Activated naive CD4-positive, alpha-beta T cell (primary cell): ENCODE data around the gene VAPB.
A peak's percentile ranks its signal among the peaks of the same experiment; 100 is the strongest.
"Not testable (repeated sequence)": the region's sequence is repeated elsewhere in the genome, so short reads cannot be mapped to it uniquely, and the experiment has no call there.

Experiments used
- DNase-seq, 4 experiments: peaks; one replicate each; lab custom pipeline; 2025; lab: John Stamatoyannopoulos, UW

Gene VAPB, protein sequence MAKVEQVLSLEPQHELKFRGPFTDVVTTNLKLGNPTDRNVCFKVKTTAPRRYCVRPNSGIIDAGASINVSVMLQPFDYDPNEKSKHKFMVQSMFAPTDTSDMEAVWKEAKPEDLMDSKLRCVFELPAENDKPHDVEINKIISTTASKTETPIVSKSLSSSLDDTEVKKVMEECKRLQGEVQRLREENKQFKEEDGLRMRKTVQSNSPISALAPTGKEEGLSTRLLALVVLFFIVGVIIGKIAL

DNA sequence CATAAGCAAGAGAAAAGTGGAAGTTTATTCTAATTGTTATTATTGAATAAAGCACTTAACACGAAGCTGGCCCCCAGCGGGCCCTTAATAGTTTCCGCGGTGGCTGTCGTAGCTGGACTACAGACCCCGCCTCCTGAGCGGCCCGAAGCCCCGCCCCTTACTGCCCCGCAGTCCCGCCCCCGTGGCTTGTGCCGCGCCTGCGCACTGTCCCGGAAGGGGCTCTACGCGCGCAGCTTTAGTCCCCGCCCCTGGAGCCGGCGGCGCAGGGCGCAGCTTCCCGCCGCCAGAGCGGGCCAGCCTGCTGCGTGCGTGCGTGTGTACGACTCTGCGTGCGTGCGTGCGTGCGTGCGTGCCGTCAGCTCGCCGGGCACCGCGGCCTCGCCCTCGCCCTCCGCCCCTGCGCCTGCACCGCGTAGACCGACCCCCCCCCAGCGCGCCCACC, at the start of gene VAPB:
Gene VAPB (plus strand): TSS at position 348 of the 442 bp plus-strand sequence. CDS start 231 bp downstream, outside the sequence.
- peak; percentile 89 to 97 (median 94) for DNase-seq

DNA sequence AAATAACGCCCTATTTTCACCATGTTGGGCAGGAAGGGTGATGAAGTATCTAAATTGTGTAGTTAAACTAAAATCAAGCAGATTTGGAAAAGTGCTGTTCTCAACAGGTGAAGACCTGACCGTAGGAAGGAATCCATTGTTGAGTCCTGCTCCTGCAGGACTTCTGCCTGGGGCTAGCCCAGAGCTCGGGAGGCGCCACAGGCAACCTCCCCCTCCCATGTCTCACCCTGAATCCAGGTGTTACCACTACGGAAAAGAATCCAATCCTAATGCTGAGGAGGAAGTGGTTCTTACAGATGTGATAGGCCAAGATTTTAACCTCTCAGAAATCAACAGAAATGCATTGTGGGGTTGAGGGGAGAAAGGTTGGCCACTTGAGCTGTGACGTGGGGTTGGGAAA, 49.3 kb upstream of the VAPB start:
- no peak for DNase-seq

DNA sequence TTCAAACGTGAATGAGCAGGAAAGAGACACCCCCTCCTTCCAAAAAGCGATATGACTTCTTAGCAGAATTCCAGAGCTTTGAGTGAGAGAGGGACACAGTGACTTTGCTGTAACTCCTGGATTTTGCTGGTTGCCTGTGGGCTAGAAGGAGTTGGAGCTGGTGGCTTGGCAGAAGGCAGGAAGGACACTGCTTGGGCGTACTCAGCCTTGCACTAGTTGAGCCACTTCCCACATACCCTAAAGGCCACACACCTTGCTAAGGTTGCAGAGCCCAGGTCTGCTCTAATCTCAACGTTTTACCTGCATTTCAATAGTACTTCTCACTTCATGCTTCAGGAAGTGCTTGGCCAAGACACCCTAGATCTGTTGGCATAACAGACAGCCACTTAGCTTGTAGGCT, 48.9 kb upstream of the VAPB start:
- DNase-seq, result no peak

DNA sequence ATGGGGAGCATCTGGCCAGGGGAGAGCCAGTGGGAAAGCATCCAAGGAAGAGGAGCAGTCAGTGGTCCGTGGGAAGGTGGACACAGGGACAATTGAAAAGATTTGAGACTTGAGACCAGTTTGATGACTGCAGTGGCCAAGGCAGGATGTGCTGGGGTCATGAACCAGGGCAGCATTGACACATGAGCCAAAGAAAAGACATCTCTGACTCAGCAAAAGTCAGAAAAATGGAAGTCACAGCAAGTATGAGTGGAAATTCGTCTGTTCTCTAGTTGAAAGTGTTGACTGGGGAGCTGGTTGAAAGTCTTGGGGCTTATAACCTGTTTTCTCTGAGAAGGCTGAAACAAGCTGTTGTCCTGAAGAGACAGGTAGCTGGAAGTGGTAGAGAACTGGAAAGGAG, 48.2 kb upstream of the VAPB start:
- DNase-seq, result no peak

DNA sequence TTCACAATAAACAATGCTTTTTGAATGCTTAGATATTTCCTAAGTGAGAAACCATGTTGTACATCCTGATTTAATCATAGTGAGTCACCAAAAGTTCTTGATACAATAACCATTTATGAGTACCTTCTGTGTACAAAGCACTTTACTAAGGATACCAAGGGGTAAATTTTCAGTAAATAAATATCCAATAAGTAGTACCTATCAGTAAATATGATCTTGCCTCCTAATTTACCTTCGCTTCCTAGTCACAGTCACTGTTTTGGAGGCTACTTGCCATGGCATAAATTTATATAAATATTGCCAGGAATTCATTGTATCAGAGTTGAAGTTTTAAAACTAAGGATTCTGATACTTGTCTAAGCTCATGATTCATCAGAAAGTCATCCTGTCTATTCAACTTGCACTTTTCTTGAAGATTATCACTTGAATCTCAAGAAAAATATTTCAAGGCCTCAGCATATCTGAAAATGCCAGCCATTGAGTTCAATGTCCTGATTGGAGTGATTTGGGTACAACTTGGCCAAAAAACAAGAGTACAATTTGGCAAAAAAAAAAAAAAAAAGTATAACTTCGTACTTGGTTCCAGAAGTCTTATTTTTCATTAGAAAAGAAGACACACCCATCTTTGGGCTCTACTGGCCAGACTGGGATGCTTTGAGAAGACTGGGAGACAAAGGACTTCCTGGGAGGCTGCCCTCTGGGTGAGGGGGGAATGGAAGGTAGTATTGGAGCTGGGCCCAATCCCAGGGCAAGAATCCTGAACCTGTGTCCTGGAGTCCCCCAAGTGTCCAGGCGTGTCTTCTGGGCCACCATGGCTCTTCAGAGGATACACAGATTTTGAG, 46.7 kb upstream of the VAPB start:
- DNase-seq, result no peak

DNA sequence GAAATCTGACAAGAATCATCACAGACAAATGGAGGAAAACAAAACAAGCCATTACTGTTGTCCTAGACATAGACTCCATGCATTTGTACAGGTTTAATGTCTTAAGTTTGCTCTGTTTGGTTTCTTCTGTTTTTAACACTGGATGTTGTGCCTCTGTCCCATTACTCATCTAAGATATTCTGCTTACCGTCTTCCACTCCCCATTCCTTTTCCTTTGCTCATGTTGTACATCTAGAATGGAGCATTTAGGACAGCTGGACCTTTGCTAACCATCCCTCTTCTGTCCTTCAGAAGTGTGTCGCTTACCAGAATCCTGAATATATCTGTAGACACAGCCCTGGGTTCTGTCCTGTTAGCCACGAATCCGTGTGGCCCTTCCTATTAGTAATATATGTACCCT, 44.3 kb upstream of the VAPB start:
- DNase-seq, result no peak

DNA sequence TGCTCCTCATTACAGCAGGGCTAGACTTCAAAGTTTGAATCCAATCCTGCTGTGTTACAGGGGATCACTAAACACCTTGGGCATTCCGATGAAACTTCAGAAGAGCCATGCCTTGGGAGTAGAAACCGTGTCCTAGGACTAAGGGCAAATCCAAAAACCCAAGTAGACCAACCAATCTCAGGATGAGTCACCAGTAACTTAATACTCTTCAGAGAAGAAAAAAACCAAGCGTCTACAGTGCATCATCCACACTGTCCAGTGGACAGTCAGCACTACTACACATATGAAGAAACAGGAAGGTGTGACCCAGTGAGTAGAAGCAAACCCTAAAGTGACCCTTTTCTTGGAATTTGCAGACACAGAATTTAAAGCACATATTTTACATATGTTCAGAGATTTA, 39.5 kb upstream of the VAPB start:
- no peak for DNase-seq

DNA sequence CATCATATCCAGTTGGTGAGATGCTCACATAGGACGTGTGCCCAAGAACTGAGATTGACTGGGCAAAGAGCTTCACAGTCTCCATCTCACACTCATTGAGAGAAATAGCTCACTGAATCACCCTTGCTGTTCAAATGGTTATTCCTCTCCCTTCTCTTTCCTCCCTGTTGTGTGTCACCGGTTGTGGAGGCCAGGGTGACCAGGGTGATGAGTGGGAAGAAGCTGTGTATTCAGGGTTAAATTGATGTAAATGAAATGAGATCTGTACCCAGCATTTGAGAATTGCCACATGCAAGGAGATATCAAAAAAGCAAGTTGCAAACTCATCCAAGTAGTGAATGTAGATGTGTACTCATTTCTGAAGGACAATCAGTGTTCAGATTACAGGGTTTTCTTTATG, 36.6 kb upstream of the VAPB start:
- no peak for DNase-seq

DNA sequence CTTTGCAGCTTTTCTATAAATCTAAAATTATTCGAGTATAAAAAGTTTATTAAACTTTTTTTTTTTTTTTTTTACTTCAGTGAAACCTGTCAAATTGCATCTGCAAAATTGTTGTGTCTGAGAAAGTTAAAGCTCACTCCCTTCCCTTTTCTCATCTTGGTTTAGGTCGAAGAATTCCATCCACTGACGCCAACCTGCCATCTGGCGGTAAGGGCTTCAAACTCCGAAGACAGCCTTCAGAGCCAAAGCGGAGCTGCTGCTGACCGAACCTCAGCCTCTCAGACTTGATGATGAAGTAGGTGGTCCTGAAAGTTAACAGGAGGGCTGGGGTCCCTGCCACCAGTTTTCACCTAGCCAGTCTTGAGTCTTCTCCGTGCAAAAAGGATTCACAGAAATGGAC, 29.6 kb upstream of the VAPB start:
- DNase-seq, result no peak

DNA sequence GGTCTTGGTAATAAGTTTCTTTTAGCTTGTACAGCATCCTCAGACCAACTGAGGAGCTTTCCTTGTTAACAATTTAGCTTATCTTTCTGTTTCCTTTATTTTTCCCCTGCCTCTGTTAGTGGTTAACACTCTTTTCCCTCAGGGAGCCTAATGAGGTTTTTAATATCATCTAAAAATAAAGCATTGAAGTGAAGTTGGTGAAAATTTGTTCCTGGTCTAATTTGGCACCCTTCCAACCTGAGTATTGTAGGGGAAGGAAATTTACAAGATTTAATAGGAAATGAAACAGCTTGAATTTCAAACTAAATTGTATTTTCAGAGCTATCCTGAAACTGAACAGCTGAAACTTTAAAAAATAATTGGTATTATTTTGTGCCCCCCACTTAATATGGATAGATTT, 28.1 kb upstream of the VAPB start:
- DNase-seq, result no peak

DNA sequence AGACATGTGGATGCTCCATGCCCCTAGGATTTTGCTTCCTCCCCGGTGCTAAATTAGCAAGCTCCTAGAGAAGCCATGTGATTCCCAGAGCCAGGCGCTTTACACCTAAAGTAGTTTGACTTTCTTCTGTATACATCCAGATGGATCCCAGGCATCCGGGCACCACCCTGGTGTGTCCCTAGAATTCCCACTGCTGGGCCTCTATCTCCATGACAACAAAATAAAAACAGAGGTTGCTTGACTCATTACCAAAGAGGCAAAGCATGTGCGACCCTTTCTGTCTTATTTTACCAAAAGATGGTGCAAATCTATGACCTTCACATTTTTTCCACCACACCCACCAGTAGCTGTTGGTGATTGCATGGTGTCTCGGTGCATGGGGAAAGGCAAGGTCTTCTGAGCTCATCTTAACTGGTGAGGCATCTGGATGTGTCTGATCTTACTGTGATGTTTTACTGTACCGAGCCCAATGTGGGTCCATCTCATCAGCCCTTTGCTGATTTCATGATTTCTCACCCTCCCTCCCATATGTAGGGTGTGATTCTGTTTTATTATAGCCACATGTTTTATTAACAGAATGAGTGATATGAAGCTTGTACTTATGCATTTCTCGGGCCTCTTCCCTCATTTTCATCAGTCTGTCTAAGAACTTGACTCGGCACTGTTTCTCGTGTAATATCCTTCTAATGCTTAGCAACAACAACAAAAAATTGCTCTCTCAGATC, 27.4 kb upstream of the VAPB start:
- DNase-seq, result no peak

DNA sequence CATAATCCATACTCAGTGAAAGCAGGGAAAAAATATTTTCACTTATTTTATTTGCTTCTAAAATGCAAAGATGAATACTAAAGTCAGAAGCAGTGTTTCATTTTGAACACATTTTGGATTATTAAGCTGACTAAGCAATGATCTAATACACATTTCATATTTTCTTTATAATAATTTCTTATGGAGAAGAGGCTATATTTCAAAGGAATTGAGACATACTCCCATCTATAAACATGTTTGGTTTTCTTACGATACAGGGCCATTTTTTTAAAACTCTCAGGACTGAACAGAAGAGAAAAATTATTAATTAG, 26.9 kb upstream of the VAPB start:
- no peak for DNase-seq

DNA sequence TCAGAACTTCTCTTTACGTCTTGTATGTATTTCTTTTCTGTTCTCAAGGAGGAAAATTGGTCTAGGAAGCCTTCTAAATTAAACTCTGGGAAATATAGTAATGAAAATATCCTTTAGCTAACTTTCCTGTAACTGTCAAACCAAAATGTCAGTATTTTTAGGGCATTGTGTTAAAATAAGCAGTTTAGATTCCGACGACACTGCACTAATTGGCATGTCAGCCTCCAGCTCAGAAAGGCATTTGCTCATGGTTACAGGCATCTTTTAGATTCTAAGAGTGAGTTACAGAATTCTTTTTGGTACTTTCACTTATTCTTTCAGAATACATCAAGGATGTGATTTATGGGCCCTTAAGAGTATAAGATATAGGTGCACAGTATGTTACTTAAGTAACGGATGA, 26.1 kb upstream of the VAPB start:
- DNase-seq, result no peak

DNA sequence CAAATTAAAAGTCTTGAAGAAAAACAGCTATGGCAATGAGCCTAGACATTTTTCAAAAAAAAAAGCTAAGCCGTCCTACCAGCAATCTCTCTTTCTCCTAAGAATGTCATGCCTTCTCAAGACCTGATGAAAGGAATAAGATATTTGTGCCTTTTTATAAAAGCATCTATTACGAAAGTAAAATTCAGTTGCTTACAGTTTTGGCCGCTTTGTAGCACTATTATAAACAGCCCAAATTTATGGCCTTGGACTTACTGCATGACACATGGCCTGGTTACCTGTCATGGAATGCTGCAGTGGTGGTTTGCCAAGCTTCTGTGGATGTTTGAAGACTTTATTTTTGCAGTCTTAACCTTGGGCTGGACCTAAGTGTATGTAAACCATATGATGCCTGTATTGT, 22.2 kb upstream of the VAPB start:
- DNase-seq, result no peak

DNA sequence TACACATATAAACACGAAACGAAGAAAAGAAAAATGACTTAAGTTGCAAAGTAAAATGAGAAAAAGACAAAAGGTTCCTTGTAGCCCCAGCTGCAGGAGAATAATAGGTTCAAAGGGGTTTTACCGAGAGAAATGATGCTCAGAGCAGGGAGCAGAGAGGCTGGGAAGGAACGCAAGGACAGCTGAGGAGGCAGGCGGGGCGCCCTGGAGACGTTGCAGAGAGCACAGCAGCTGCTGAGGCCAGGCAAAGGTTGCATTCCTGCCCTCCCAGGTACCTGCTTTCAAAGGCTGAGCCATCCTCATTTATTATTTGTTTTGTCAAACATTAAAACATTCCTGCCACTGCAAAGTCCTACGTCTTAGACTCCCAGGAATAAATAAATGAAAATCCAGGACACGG, 16.2 kb upstream of the VAPB start:
- no peak for DNase-seq

DNA sequence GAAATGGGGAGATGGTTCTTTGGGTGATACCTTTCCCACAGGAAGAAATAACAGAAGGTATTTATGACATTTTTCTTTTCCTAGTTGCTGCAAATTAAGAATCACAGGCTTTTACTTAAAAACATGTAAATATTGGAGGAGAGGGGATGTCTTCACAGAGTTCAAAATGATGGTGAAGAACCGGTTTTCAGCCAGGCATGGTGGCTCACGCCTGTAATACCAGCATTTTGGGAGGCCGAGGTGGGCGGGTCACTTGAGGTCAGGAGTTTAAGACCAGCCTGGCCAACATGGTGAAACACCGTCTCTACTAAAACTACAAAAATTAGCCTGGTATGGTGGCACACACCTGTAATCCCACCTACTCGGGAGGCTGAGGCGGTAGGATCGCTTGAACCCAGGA, 15.7 kb upstream of the VAPB start:
- not testable (repeated sequence) for DNase-seq

DNA sequence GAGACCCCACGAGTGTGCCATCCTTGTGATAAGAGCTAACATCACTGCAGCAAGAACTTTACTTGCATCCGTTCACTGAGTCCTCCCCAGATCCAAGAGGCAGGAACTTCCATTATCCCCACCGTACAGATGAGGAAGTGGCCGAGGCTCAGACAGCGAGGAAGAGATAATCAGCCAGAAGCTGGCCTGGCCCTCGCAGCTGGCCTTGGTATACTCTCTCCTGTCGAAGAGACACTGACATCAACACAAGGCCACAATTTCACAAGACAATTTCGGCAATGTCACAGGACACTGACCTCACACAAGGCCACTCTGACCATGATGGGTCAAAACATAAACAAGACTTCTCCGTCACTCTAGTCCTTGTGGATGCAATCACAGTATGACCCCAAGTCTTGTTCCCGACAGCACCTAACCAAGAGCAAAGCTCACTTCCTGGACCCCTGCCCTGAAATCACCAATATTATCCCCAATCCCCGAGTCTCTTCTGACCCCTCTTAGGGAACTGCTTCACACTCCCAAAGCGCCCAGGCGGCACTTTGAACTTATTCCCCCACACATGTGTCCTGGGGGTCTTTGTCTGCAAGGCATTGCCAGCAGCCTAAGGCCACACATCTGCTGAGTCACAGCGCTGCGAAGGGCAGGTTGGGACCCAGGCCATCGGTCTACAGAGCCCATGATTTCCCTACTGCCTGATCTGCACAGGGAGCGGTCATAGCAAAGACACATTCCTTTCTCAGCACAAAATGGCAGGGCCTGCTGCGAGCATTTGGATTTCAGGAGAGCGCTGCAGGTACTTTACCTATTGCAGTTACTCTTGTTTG, 14.8 kb upstream of the VAPB start:
- DNase-seq, result no peak

DNA sequence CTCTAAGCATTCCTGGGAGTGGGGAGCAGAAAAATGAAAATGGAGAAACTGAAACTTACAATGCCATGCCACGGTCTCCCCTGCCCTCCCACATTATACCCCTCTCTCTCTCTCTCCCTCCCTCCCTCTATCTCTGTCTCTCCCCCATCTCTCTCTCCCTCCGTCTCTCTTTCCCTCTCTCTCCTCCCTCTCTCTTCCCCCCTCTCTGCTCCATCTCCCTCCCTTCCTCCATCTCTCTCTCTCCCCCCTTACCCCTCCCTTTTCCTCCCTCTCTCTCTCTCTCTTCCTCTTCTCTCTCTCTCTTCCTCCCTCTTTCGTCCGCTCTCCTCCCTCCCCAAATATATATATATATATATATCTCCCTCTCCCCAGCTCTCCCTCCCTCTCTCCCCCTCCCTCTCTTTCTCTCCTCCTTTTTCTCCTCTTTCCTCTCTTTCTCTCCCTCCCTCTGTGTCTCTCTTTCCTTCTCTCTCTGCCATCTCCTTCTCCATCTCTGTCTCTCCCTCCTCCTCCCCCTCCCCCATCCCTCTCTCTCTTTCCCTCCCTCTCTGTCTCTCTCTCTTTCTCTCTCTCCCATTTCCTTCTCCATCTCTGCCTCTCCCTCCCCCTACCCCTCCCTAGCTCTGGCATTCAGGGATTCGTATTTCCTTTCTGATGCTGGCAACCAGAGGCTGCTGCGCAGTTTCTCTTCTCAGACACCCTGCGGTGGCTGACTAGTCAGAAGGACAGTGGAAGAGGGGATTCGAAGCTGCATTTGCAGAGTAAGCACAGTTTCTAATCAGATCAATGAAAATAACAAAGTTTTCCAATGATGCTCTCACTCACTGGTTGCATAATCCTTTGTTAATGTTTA, 13.9 kb upstream of the VAPB start:
- DNase-seq, result no peak

DNA sequence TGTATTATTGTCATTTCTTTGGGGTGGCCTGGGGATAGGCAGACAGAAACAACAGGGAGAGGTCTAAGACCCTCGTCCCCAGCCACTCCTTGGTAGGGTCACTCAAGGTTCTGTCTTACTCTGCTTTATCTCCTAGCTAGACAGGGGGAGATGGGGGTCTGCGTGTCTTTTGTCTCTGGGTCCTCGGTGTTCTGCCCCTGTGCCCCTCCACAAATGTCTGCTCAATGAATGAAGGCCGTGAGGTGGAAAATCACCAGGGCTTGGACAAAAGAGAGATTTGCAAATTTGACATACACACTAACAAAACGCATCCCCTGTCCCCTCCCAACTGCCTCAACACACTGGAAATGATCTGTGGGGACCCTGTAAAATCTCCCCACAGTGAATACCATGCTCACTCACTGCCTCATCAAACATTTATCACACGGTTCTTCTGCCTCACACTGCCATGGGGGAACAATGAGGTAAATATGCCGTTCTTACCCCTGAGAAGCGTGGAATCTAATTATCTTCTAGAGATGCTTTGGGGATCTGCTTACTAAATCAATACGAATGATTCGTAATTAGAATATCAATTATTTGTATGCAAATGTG, 13.2 kb upstream of the VAPB start:
- DNase-seq, result no peak

DNA sequence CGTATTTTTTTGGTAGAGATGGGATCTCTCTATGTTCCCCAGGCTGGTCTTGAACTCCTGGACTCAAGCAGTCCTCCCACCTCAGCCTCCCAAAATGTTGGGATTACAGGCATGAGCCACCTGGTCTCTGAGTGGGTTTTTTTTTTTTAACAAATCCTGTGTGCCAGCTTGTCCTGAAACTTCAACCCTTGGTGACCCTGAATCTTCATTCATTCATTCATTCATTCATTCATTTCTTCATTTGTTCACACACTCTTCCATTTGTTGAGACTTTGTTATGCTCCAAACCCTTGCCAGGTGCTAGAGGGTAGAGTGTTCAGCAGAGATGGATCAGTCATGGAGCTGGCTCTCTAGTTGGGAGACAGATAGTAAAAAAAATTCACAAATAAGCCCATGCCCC, 12.0 kb upstream of the VAPB start:
- DNase-seq, result no peak
